Right renal cortex interstitium (tissue), 3 donors: Measurements from ENCODE around the gene AP1M1. TPM values are rescaled to one million over a fixed set of nuclear protein-coding genes. Genes with fewer than 3 reads are reported as not detected.

Source experiments
- DNase-seq, 3 donors: peaks; one replicate each; pipeline ENCODE4 v3.0.0-alpha.2; 2013; ENCODE audit warnings: low read depth in 3 of 3, low spot score in 2 of 3
- polyA plus RNA-seq, 3 donors: library from polyadenylated mRNA; unstranded; fragments of 120-200 nt; gene quantifications; one replicate each; pipeline ENCODE4 v1.2.1, GENCODE V29; 2013; ENCODE audit not compliant: insufficient read length in 3 of 3

Gene AP1M1
- polyA plus RNA-seq, 3 donors, result 55.2 to 67.8 (median 57.7) TPM

DNA sequence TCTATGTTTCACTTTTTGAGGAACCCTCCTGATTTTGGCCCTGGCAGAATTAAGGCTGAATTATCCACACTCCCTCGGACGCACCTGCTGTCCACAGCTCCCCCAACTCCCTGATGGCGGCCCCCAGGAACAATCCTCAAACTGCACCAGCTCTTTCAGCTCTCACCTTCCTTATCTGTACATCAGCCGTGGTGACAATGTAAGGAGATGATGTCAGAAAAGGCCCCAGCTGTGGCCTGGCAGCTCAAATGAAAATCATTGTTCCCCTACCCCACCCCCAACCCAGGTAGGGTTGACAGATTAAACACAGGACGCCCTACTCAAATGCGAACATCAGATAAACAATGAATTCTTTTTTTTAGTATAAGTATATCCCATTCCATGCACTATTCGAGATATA, 91.9 kb downstream of the AP1M1 start:
- no peak for DNase-seq

DNA sequence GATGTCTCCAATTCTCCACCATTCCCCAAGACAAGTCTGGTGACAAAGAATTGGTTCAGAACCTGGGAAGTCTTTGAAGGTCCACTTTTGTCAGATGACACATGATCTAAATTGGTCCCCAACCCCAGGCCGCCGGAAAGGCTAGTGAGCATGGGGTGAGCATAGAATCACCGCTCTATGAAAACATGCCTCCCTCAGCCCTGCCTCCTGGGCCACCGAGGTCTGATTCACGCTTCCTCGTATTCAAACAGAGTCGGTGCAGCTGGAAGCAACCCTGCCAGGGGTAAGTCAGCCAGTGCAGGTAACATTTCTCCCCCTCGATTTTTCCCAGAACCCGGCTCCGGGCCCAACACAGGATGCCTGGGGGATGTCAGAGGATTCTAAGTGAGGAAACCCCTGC, 93.0 kb downstream of the AP1M1 start:
- no peak for DNase-seq

GRCh38 chr19:16293118-16294091, 95.7 kb downstream of the AP1M1 start:
- peak; percentile 88 to 92 (median 89) for DNase-seq

DNA sequence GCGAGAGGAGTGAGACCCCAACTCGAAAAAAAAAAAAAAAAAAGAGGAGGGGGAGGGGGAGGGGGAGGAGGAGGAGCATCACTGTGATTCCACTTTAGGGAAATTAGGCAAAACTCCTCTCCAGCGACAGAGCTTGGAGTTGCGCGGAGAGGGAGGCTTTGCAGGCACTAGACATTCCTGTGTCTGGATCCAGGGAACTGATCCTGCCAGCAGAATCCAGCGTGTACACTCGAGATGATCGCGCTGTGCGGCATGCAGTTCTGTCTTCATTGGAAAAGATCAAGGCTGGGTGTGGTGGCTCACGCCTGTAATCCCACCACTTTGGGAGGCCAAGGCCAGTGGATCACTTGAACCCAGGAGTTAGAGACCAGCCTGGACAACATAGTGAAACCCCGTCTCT, 97.3 kb downstream of the AP1M1 start:
- DNase-seq, result no peak

Other genes with a start within 250 kb of the AP1M1 start
- not detected for gene OR10H4, start 248.9 kb upstream of the AP1M1 start, polyA plus RNA-seq
- gene TPM4, start 121.4 kb upstream of the AP1M1 start, polyA plus RNA-seq, result 100 to 1,000 TPM; 515 to 565 (median 554) TPM
- 100 to 1,000 TPM; 101 to 107 (median 105) TPM for gene RAB8A, start 86.0 kb upstream of the AP1M1 start, polyA plus RNA-seq
- gene HSH2D, start 54.2 kb upstream of the AP1M1 start, polyA plus RNA-seq, result under 1 TPM; 0.19 to 0.35 (median 0.28) TPM
- not detected for gene CIB3, start 24.4 kb upstream of the AP1M1 start, polyA plus RNA-seq
- 100 to 1,000 TPM; 127 to 130 (median 129) TPM for gene FAM32A, start 12.5 kb upstream of the AP1M1 start, polyA plus RNA-seq
- gene KLF2, start 126.9 kb downstream of the AP1M1 start, polyA plus RNA-seq, result 10 to 100 TPM; 17.5 to 22.4 (median 20.1) TPM